Suppressor macrophage (primary cell): ENCODE results near the gene CCDC38.

ENCODE experiments used
- DNase-seq, 4 experiments: peaks; one replicate each; pipeline ENCODE4 v3.0.0-alpha.2; 2020 to 2022

The CCDC38 gene

DNA sequence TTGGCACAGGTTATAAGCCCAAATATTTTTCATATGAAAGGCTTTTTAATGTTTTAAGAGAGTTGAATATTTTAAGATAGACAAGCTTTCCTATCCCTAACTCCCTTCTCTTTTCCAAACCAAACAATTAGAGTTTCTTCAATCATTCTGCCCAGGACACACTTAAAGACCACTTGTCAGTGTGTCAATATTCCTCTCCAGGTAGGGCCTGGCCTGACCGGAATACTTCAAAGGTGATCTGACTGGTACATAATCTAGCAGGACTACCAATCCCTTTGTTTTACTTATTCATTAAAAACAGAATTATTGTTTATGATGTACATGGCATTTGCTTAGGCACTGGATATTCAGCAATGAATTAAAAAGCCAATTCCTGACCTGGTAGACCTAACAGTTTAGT is 107.8 kb downstream of the CCDC38 start:
- DNase-seq = no peak

DNA sequence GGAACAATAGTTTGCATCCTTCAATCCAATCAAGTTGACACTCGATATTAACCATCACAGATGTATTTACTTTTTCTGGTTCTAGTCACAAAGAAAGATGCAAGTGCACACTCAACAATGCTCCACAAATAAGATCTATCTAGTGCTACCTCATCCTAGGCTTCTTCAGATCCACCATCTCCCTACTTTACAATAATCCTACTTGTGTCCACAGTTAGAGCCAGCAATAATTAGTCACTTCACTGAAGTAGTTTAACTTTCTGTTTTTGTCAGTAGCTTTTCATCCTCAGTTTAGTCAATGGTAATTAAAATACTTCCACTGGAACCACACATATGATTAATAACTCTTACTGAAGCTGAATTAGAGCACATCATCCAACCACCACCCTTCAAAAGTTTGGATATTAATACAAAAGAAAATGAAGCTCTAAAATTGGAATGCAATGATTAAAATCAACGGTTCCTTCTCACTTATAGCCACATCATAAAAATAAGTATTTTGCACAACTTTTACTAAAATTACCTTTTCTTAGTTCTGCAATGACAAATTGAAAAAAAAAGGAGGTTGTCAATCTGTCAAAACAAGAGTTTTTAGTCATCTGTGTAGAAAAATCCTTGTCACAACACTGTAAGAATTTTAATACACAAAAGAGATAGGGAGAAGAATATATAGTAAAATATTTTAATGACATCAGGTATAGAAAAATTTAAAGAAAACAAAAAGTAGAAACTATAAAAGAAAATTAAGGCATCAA is 111.9 kb downstream of the CCDC38 start:
- DNase-seq = no peak

DNA sequence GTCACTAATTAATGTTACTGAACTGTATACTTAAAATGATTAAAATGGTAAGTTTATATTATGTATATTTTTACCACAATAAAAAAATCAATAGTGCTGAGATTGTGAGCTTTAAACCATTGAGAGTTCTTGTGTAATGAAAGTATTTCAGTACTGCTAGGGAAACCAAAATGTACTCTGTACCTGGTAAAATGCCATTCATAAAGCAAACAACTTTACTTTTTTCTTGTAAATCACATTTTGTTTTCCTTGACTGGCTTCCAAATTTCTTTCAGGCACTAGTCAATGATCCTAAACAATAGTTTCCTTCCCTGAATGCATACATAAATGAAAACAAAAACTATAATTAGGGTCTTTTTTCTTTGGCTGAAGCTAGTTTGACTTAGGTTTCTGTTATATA is 113.0 kb downstream of the CCDC38 start:
- no peak for DNase-seq

DNA sequence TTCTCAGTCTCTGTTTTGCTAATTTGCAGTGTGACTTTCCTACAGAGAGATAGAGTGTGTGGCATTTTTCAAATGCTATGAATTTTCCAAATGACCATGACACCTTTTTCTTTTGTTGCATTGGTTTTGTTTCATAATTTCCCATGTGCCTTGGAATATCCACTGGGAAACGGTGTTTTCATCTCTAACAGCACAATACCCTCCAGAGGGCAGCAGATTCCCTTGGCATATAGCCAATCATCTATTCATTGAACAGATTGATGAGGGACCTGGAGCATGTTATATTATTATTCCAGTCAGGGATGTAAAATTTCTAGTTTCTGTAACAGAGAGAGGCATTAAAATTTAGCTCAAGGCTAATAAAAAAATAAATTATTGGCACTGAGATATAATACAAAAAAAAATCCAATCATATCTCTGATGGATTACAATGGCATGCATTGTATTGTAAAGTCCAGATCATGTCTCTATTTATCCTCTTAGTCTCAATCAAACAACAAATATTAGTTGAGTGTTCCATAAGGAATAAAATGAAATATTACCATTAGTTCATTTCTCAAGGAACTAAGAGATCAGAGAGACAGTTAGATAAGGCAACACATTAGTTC is 122.2 kb downstream of the CCDC38 start:
- DNase-seq = peak; percentile 44 to 61 (median 51)
